HUDEP-2 (cell line): ENCODE measurements around the gene SLC39A6.
"Not testable (repeated sequence)": the region's sequence is repeated elsewhere in the genome, so short reads cannot be mapped to it uniquely, and the experiment has no call there.

Experiments used
- DNase-seq, 76 experiments: peaks; one replicate each; lab custom pipeline; 2025; ENCODE audit not compliant: unreplicated experiment in 76 of 76; lab: John Stamatoyannopoulos, UW

The SLC39A6 gene

DNA sequence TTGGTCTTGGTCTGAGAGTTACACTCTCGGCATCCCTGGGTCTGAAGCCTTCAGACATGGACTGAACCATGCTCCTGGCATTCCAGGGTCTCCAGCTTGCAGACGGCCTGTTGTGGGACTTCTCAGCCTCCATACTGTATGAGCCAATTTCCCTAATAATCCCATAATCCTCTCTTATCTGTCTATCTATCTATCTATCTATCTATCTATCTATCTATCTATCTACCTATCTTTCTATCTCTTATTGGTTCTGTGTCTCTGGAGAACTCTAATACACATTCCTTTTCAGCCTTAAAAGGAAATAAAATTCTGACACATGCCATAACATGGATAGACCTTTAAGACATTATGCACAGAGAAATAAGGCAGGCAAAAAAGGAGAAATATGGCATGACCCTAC lies 24.4 kb downstream of the SLC39A6 start:
- no peak for DNase-seq

DNA sequence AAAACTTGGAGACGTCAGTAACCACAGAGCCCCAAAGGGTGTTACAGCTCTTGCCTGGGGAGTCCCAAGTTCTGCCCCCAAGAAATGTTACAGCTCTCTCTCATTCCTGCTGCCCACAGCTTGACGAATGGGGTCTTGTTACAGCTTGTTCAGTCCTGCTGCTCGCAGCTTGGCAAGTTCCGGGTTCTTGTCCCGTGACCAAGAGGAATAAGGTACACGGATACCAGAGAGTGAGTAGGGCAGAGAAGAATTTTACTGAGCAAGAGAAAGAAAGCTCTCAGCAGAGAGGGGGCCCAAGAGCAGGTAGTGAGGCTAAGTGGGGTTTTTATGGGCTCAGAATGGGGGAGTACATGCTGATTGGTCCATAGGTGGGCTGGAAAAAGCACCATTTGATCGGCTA lies 27.2 kb downstream of the SLC39A6 start:
- DNase-seq, result no peak

DNA sequence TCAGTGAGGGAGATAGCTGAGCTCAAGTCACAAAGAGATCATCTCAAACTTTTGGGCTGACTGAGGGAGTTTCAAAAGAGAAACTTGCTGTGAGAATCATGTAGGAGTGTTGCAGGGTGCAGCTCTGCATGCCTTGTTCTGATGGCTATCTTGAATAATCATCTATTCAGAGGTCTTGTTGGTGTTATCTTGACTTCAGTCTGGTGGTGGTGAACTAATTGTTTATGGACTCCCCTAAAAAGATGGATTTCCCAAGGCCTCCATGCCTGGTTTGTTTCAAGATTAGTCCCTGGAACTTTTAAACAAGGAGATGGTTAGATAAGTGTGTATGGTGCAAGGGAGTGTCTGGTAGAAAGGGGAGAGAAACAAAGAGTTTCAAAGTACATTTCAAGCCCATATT lies 29.8 kb downstream of the SLC39A6 start:
- DNase-seq, result peak in 12 of 76 experiments; percentile 7 to 62 (median 20)

DNA sequence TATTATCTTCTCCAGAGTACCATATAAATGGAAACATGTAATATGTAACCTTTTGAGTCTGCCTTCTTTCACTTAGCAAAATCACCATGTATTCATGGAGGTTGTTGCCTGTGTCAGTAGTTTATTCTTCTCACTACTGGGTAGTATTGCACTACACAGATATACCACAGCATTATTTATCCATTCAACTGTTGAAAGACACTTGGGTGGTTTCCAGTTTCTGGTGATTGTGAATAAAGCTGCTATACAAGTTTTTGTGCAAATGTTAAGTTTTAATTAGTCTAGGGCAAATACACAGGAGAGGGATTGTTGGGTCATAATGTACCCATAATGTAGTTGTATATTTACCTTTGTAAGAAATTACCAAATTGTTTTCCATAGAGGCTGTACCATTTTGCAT lies 32.2 kb downstream of the SLC39A6 start:
- DNase-seq, result no peak

DNA sequence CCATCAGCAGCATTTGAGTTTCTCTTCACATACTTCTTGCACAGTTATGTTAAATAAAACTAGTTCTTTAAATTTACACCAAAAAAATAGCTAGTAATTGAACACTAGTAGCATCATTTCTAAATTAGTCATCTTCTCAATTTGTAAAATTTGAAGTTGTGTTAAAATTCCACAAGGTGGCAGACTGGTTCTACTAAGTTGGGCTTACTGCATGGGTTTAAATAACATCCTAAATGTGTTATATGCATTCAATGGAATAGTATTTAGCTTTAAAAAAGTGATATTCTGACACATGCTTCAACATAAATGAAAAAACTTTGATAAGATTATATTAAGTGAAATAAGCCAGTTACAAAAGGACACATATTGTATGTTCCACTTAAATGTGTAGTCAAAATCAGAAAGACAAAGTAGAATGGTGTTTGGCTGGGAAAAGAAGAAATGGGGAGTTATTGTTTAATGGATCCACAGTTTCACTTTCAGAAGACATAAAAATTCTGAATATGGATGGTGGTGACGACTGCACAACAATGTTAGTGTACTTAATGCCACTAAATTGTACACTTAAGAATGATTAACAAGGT lies 33.1 kb downstream of the SLC39A6 start:
- peak in 25 of 76 experiments; percentile 1 to 68 (median 33) for DNase-seq

DNA sequence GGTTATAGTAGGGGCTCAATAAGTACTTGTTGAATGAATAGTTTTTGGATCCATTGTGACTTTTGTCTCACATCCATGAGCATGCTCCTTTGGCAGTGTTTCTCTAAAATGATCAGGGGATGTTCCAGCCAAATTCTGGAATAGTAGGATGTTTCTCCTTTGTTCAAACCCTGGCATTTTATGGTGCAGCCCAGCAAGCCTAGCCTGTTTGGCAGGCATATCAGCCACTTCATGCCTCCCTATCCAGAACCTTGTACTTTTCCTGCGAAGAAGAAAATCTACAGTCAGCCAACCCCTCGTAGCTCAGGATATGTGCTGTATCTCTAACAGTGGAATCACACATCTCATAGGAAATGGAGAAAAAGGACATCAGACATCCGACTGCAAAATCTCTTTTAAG lies 34.7 kb downstream of the SLC39A6 start:
- DNase-seq, result no peak

DNA sequence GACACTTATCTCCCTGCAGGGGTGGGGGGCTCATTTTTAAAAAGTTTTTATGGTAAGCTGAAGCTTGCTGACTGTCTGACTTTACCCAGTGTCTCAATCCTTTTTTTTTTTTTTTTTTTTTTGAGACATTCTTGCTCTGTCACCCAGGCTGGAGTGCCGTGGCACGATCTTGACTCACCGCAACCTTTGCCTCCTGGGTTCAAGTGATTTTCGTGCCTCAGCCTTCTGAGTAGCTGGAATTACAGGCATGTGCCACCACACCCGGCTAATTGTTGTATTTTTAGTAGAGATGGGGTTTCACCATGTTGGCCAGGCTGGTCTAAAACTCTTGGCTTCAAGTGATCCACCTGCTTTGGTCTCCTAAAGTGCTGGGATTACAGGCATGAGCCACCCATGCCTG lies 37.0 kb downstream of the SLC39A6 start:
- DNase-seq, result not testable (repeated sequence)

DNA sequence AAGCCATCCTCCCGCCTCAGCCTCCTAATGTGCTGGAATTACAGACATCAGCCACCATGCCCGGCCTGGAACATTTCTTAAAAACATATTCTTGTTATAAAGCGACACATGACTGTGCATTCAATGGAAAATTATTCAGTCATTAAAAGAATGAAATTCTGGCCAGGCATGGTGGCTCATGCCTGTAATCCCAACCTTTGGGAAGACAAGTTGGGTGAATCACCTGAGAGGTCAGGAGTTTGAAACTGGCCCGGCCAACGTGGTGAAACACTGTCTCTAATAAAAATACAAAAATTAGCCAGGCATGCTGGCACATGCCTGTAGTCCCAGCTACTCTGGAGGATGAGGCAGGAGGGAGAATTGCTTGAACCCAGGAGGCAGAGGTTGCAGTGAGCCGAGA lies 40.1 kb downstream of the SLC39A6 start:
- DNase-seq, result no peak

DNA sequence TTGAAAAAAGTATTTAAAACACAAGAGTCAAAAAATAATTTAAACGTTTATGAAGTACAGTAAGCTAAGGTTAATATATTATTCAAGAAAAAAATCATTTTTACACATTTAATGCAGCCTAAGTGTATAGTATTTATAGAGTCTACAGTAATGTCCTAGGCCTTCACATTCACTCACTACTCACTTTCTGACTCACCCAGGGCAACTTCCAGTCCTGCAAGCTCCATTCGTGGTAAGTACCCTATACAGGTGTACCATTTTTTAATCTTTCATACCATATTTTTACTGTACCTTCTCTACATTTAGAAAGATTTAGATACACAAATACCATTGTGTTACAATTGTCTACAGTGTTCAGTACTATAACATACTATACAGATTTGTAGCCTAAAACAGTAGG lies 40.9 kb downstream of the SLC39A6 start:
- no peak for DNase-seq

DNA sequence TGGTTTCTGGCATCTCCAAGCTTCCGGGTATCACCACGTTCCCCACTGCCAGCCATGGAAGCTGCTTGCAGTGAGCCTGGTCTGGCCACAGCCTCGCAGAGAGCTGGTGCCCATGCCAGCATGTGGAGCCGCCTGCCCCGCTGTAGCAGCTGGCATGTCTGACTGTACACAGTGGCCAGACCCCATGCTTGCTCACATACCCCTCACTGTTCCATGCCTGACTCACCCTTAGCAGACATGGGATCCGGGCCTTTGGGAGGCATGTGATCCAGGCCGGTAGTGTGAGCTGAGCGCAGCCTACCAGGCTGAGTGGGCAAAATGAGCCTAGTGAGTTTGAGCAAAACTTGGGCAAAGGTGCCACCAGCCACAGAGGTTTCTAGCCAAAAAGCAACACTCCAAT lies 43.0 kb downstream of the SLC39A6 start:
- DNase-seq, result no peak

DNA sequence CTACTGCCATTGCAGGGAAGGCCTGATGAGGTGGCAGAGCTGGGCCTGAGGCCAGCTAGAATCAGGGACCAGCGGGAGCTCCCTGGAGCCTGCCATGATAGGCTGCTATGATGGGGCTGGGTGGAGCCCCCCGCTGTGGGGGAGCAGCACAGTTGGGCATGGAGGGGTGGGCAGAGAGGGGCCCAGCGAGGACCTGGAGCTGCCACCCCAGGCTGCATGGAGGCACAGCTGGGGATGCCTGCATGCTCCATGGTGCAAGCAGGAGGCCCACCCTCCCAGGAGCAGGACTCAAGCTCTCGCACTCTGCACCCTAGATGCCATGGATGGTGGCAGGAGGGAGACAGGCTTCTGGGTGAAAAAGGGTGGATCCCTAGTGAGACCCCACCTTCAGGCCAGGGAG lies 43.9 kb downstream of the SLC39A6 start:
- no peak for DNase-seq

DNA sequence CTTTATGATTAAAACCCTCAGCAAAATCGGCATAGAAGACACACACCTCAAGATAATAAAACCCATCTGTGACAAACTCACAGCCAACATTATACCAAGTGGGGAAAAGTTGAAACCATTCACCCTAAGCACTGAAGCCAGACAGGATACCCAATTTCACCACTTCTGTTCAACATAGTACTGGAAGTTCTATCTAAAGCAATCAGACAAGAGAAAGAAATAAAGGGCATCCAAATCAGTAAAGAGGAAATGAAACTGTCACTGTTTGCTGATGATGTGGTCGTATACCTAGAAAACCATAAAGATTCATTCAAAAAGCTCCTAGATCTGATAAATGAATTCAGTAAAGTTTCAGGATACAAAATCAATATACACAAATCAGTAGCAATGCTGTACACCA lies 45.4 kb downstream of the SLC39A6 start:
- no peak for DNase-seq

DNA sequence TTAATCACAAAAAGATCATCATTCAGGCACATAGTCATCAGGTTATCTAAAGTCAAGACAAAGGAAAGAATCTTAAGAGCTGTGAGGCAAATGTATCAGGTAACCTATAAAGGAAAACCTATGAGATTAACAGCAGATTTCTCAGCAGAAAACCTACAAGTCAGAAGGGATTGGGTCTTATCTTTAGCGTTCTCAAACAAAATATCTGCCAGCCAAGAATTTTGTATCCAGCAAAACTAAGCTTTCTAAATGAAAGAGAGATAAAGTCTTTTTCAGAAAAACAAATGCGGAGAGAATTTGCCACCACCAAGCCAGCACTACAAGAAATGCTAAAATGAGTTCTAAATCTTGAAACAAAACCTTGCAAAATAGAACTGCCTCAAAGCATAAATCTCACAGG lies 48.0 kb downstream of the SLC39A6 start:
- DNase-seq, result not testable (repeated sequence)

DNA sequence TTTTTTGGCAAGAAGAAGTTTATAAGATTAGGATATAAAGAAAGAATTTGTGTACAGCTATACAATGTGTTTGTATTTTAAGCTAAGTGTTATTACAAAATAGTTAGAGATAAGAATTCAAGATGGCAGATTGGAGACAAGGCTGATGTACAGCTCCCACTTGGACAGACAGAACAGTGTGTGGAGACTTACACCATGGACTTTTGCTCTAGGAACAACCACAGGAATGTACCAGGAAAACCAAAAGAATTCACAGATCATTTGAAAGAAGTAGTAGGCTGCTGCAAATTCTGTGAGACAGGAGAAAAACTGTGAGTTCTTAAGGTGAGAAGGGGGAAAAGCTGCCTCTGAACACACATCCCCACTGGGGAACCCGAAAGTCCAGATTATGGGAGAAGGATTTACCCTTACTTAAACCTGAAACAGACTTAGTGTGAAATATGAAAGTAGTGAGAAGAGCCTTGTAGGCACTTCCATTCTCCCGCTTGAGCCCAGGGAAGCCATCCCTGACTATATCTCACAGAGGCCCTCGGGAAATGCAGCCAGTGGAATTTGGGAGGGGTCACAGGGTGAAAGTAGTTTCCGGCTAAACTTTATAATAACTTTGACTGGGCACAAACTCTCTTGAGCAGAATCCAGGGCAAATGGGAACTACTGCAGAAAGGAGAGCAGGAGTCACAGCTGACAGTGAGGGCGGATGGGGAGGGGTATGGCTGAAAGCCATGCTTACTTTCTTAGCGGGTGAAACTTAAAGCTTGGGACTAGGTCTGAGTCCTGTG lies 50.2 kb downstream of the SLC39A6 start:
- DNase-seq, result no peak

DNA sequence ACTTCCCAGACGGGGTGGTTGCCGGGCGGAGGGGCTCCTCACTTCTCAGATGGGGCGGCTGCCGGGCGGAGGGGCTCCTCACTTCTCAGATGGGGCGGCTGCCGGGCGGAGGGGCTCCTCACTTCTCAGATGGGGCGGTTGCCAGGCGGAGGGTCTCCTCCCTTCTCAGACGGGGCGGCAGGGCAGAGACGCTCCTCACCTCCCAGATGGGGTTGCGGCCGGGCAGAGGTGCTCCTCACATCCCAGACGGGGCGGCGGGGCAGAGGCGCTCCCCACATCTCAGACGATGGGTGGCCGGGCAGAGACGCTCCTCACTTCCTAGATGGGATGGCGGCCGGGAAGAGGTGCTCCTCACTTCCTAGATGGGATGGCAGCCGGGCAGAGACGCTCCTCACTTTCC lies 51.4 kb downstream of the SLC39A6 start:
- DNase-seq, result not testable (repeated sequence)

DNA sequence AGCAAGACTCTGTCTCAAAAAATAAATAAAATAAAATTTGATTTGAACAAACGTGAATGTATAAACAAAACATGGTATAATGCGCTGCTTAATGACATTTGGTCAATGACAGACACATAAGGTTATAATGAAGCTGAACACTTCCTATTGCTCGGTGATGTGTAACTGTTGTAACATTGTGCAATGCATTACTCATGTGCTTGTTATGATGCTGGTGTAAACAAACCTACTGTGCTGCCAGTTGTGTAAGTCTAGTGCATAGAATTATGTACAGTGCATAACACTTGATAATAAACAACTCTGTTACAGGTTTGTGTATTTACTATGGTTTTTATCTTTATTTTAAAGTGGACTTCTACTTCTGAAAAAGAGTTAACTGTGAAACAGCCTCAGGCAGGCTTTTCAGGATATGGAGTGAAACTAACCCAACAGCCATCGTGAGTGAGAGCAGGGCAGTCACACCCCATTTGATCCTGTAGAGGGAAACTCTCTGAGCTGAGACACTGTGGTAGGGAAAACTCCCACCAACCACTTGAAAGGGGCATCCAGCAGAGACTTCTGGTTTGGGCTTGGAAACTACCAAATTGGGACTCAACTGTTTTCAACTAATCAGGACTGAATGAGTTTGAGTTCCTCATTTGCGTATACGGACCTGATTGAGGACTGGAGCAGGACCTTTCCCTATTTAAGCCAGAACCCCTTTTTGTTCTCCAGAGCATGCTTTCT lies 53.1 kb downstream of the SLC39A6 start:
- DNase-seq, result no peak

DNA sequence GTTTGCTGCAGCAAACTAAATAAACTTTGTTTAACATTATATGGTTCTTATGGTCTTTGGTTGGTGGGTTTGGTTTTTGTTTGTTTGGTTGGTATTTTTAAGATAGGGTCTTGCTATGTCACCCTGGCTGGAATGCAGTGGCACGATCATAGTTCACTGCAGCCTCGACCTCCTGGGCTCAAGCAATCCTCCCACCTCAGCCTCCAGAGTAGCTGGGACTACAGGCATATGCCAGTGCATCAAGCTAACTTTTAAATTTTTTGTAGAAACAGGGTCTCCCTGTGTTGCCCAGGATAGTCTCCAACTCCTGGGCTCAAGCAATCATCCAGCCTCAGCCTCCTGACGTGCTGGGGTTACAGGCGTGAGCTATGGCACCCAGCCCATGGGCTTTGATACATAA lies 54.7 kb downstream of the SLC39A6 start:
- DNase-seq, result no peak

DNA sequence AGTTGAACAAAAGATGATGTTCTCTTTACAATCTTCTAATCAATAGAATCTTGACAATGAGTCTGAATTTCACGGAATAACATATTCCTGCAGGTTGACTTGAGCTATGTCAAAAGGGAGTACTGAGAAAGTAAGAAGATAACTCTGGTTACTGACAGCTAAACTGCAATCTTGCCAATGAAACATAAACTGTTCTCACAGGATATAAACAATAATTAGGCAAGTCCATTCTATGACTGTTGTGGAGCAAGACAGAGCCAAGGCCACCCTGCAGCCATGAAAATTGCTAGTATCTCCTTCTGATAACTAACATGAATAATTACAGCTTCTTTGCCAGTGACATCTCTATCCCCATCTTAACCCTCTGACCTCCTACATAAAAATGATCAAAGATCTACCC lies 55.5 kb downstream of the SLC39A6 start:
- no peak for DNase-seq

DNA sequence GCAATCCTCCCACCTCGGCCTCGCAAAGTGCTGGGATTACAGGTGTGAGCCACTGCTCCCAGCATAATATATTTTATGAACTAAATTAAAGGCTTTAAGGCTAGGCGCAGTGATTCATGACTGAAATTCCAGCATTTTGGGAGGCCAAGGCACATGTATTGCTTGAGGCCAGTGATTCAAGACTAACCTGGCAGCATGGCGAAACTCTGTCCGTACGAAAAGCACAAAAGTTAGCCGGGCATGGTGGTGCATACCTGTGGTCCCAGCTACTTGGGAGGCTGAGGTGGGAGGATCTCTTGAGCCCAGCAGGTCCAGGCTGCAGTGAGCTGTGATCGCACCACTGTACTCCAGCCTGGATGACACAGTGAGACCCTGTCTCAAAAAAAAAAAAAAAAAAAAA lies 56.7 kb downstream of the SLC39A6 start:
- DNase-seq, result not testable (repeated sequence)

DNA sequence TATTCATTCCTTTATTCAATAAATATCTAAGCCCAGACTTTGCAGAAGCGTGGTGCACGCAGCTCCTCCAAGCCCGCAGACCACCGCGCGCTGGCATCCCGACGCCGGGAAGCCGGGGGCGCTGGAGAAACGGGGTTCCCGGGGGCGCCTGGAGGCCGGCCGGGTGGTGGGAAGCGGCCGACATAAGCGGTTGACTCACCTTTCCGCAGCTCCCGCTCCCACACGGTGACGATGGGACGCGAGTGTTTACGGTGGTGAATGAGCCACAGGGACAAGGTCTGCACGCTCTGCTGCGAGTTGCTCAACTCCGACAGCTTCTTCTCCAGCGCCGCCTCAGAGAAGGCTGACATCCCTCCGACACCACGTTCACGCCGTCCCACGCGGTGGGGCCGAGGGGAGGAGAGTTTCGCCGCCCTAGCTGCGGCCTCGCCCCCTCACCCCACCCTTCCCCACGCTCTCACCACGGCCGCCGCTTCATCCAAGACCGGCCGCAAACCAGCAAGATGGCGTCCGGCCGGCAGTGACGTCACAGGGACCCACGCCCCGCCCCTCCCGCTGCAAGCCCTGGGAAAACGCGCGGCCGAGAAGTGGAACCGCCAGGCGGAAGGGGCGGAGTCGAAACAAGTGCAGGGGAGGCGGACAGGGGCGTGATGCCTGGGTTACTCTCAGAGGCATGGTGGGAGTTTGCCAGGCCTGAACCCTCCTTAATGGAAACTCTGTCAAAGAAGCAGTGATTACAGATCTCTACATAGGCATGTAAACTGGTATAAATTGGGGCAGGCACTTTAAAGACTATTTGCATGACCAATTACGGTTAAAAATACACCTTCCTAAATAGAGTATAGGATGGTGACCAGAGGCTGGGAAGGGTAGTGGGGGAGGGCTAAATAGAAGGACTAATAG lies 61.8 kb downstream of the SLC39A6 start, which contains the start of gene RPRD1A:
Gene RPRD1A (minus strand): TSS at position 505 of the 903 bp plus-strand sequence. CDS start 155 bp downstream, at position 350.
- peak; percentile 57 to 100 (median 96) for DNase-seq

DNA sequence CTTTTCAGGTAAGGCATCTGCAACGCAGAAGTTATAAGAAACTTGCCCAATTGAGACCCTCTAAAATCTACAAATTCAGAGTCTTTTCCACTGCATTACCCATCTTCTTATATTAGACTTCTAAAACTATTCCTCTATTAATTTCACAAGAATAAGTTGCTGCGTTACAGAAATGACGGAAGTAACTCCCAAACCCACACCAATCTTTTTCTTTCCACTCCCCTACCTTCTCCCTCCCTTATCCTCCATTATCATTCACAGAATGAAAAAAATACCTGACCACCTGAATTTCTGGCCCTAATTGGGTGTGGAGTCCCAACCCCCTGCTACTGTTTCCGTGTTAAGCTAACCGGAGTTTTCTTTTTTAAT lies 62.5 kb downstream of the SLC39A6 start:
- peak in 1 of 76 experiments; percentile 10 for DNase-seq
